IPS-NIHi7 (cell line): Measurements from ENCODE around the gene HSPA5.
A peak's percentile ranks its signal among the peaks of the same experiment; 100 is the strongest.

Source experiments
- DNase-seq: peaks from one replicate; pipeline ENCODE4 v3.0.0; 2012; ENCODE audit warnings: mixed read lengths; ENCODE audit errors: extremely low spot score

The HSPA5 gene

DNA sequence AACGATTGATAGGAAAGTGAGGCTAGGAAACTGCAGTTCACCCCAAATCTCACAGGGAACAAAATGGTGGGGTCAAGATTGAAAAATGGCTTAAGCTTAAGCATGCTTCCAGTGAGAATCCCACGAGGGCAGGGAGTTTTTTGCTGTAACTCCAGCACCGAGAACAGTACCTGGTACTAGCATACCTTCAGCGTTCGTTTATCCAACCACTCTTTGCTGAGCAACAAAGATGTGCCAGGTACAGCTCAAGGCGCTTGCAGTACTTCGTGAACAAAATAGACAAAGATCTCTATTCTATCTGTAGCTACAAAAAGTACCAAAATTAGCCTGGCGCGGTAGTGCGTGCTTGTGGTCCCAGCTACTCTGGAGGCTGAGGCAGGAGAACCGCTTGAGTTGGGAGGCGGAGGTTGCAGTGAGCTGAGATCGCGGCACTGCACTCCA lies 50.8 kb downstream of the HSPA5 start:
- no peak for DNase-seq

DNA sequence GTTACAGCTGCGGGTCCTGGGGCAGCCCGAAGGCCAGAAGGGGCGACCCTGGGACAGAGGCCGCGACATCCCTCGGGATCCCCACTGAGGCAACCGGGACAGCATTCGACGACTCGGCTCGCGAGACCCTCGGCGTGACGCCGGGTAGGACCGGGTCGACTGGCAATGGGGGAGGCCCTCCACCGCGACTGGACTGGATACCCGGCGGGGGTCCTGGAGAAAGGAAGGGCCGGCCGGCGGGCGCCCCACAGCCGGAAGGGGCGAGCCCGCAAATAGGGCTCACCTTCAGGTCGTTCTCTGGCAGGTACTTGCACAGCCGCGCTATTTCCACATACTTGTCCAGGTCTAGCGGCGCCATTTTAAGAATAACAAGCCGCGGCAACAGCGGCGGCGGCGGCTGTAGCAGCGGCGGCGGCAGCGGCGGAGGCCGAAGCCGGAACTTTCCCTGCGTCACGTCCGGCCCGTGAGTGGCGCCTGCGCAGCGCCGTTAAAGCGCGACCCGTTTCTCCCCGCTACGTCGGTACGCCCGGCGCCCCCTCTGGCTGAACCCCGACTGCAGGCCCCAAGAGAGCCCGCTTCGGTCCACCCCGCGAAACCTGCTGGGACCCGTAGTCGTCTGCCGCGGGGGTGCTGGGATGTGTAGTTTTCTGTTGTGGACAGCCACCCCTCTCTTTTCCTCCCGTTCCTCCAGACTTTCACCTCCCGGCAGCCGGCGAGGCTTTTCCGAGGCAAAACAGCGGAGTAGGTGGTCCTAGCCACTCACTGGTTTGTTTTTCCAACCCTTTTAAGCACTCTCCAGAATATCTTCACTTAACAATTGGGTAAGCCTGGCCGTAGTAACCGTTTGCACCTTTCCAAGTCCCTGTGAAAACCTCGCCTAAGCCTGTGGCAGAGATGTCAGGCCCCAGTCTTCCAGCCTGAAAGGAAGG lies 51.5 kb downstream of the HSPA5 start, which contains the start of gene PPP6C:
PPP6C (minus strand) TSS at position 443 of the 929 bp plus-strand sequence; CDS start at position 358, 85 bp downstream.
- peak; percentile 98 for DNase-seq

DNA sequence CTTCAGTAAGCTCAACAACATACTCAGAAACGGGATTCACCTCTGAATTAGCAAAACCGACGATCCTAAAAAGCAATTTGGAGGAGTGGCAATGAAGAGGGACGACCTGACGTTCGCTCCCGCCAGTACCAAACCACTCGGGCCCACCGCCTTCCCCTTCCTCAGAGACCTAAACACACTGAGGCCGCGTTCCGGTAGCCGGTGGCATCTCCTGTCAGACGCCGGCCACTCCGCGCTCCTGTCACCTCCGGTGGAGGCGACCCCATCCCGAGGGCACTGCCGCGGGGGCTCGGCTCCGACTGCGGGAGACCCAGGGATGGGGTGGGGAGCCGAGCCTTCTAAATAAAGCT lies 52.2 kb downstream of the HSPA5 start:
- DNase-seq: peak; percentile 29
